ENCODE data around the gene CDKAL1.
A peak's percentile ranks its signal among the peaks of the same experiment; 100 is the strongest.
"Not testable (repeated sequence)": the region's sequence is repeated elsewhere in the genome, so short reads cannot be mapped to it uniquely, and the experiment has no call there.

The CDKAL1 gene

DNA sequence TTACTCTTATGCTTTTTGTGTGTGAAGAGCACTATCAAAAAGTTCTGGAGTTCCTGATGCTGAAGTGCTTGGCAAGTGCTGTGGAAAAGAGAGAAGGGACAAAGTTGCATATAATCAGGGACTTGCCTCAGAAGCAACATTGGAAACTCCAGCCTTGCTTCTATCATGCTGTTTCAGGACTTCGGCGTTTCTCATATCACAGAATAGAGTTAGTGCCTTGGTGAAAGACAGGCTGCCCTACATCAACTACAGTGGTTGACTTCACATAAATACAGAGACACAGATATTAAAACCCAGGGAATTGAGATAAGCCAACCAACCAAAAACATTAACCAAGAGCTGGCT lies 36.2 kb upstream of the CDKAL1 start:
- DNase-seq (ENCODE audit: low read depth), result no peak
- TF ChIP-seq CTCF (conservative IDR thresholded peaks at IDR 0.05; ENCODE audit: low read depth, low read length), result no peak
- H3K4me3 ChIP-seq (ENCODE audit: low read depth, low read length), result no peak overlapping the region

GRCh38 chr6:20509212-20509611 lies 25.0 kb upstream of the CDKAL1 start:
- H3K4me3 ChIP-seq (ENCODE audit: low read depth, low read length), result no peak overlapping the region
- DNase-seq (ENCODE audit: low read depth), result no peak
- no peak for TF ChIP-seq CTCF (conservative IDR thresholded peaks at IDR 0.05; ENCODE audit: low read depth, low read length)

- no peak for TF ChIP-seq CTCF (conservative IDR thresholded peaks at IDR 0.05; ENCODE audit: low read depth, low read length)
- no peak for DNase-seq (ENCODE audit: low read depth)
- no peak overlapping the region for H3K4me3 ChIP-seq (ENCODE audit: low read depth, low read length)
These were observed 22.4 kb upstream of the CDKAL1 start for GRCh38 chr6:20511852-20512251.

DNA sequence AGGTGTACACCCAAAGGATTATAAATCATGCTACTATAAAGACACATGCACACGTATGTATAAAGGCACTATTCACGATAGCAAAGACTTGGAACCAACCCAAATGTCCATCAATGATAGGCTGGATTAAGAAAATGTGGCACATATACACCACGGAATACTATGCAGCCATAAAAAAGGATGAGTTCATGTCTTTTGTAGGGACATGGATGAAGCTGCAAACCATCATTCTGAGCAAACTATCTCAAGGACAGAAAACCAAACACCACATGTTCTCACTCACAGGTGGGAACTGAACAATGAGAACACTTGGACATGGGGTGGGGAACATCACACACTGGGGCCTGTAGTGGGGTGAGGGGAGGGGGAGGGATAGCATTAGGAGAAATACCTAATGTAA lies 9.0 kb upstream of the CDKAL1 start:
- not testable (repeated sequence) for DNase-seq (ENCODE audit: low read depth); H3K4me3 ChIP-seq (ENCODE audit: low read depth, low read length)

DNA sequence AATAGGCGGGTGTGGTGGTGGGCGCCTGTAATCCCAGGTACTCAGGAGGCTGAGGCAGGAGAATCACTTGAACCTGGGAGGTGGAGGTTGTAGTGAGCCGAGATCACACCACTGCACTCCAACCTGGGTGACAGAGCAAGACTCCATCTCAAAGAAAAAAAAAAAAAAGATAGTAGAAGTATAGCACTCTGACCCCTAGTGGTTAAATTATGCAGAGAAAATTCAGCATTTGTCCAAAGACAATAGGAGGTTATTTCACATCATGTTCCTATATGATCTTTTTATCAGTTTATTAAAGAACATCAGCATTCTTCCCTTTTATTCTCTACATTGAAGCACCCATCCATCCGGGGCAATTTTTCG lies 5.2 kb upstream of the CDKAL1 start:
- DNase-seq (ENCODE audit: low read depth), result peak; percentile 63

DNA sequence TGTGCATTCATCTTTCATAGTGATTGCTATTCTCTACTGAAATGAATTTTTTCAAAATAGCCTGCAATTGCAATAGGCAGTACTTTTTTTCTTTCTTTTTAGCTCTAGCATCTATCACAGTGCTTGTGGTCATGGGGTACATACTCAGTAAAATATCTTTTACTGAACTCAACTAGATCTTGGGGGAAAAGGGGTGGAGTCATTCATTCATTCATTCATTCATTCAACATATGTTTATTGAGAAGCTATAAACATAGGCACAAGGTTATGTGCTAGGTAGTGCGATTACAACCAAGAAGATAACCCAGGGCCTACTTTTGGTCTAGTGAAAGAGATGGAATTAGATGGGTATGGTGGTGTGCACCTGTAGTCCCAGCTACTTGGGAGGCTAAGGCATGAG lies 1.4 kb upstream of the CDKAL1 start:
- no peak for TF ChIP-seq CTCF (conservative IDR thresholded peaks at IDR 0.05; ENCODE audit: low read depth, low read length)
- no peak for DNase-seq (ENCODE audit: low read depth)
- H3K4me3 ChIP-seq (ENCODE audit: low read depth, low read length), result no peak overlapping the region

More for the DNA sequence above, 5.2 kb upstream of the CDKAL1 start:
- TF ChIP-seq CTCF (conservative IDR thresholded peaks at IDR 0.05; ENCODE audit: low read depth, low read length), result peak; percentile 44
- H3K4me3 ChIP-seq (ENCODE audit: low read depth, low read length), result not testable (repeated sequence)

DNA sequence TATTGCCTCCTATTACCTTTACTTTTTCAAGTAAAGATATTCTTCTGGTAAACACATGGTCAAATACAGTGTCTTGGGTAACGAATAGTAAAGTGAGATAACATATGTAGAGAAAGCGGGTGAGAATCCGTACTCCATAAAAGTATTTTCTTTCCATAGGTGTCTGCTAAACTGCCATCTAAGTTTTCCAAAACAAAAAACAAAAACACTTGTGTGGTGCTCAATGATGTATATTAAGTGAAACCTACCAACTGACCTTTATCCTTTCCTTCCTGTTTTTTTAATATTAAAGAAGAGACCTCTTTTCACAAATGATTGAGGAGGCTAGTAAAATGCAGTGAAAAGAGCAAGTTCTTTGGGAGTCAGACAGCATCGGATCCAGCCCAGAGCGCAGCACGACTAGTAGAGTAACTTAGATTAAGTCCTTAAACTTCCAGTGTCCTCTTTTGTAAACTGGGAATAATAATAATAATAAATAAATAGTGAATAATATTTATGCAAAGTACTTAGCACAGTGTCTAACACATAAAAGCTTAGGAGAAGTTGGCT lies 437 bp upstream of the CDKAL1 start:
- peak overlapping the region; percentile 78 for H3K4me3 ChIP-seq (ENCODE audit: low read depth, low read length)
- DNase-seq (ENCODE audit: low read depth), result no peak
- no peak for TF ChIP-seq CTCF (conservative IDR thresholded peaks at IDR 0.05; ENCODE audit: low read depth, low read length)

Measured in choroid plexus epithelial cell (primary cell).